Tibial nerve (tissue), 4 donors: ENCODE measurements around the gene RBMS3. TPM values are rescaled to one million over a fixed set of nuclear protein-coding genes. Genes with fewer than 3 reads are reported as not detected.
A peak's percentile ranks its signal among the peaks of the same experiment; 100 is the strongest.

ENCODE experiments used
- DNase-seq, 2 donors: peaks; one replicate each; pipeline ENCODE4 v3.0.0-alpha.2; 2019; ENCODE audit warnings: low spot score in 2 of 2
- H3K27ac ChIP-seq, 4 donors: fragments of 200-600 bp; sonication (generic) in 3 of 4; one replicate each; pipeline ENCODE4 v1.5.1; 2017 to 2019; ENCODE audit warnings: mild to moderate bottlenecking in 1 of 4
- H3K27me3 ChIP-seq, 2 donors: fragments of 200-600 bp; sonication (generic) in 1 of 2; one replicate each; pipeline versions ENCODE4 v1.5.1 to v1.6.0; 2017 to 2019
- H3K36me3 ChIP-seq, 3 donors: fragments of 200-600 bp; sonication (generic); one replicate each; pipeline ENCODE4 v1.5.1; 2018 to 2019
- H3K4me1 ChIP-seq, 4 donors: fragments of 200-600 bp; sonication (generic) in 3 of 4; one replicate each; pipeline ENCODE4 v1.5.1; 2017 to 2019
- H3K4me3 ChIP-seq, 4 donors: fragments of 200-600 bp; sonication (generic) in 3 of 4; one replicate each; pipeline ENCODE4 v1.5.1; 2017 to 2019; ENCODE audit warnings: mild to moderate bottlenecking in 1 of 4, moderate library complexity in 1 of 4
- H3K9me3 ChIP-seq, 4 donors: fragments of 200-600 bp; sonication (generic) in 3 of 4; one replicate each; pipeline ENCODE4 v1.5.1; 2017 to 2019
- EP300 ChIP-seq, 2 donors: sonication (generic); formaldehyde crosslinking; IDR thresholded peaks; one replicate each; pipeline ENCODE4 v1.6.1; 2017; ENCODE audit warnings: antibody characterized with exemption in 2 of 2, mild to moderate bottlenecking in 1 of 2
- POLR2A ChIP-seq, 2 donors: fragments of 450-650 bp; IDR thresholded peaks; one replicate each; pipeline ENCODE4 v1.6.1; 2017; ENCODE audit warnings: antibody characterized with exemption in 2 of 2, mild to moderate bottlenecking in 2 of 2, moderate library complexity in 2 of 2
- WGBS, 2 donors: methylation state at CpG; one replicate each; pipeline ENCODE4 v1.1.5; 2018; 5-methylcytosine and 5-hydroxymethylcytosine counted together
- total RNA-seq, 4 donors: library from RNA; depleted of rRNA; stranded (reverse); fragments of >200 nt; gene quantifications; one replicate each; pipeline ENCODE4 v1.1.0, GENCODE V29; 2016
- TF ChIP-seq, protein P1 (sequence below), 5 experiments: fragments of 200-600 bp in 3 of 5; fragments of 450-650 bp in 2 of 5; sonication (generic) in 3 of 5; IDR thresholded peaks; one replicate each; pipeline ENCODE4 v1.5.1; 2016 to 2019; ENCODE audit warnings: antibody characterized with exemption in 5 of 5, mild to moderate bottlenecking in 3 of 5, moderate library complexity in 2 of 5

RBMS3 gene
- total RNA-seq, 4 donors from 2014 or later = 157 to 175 (median 161) TPM

DNA sequence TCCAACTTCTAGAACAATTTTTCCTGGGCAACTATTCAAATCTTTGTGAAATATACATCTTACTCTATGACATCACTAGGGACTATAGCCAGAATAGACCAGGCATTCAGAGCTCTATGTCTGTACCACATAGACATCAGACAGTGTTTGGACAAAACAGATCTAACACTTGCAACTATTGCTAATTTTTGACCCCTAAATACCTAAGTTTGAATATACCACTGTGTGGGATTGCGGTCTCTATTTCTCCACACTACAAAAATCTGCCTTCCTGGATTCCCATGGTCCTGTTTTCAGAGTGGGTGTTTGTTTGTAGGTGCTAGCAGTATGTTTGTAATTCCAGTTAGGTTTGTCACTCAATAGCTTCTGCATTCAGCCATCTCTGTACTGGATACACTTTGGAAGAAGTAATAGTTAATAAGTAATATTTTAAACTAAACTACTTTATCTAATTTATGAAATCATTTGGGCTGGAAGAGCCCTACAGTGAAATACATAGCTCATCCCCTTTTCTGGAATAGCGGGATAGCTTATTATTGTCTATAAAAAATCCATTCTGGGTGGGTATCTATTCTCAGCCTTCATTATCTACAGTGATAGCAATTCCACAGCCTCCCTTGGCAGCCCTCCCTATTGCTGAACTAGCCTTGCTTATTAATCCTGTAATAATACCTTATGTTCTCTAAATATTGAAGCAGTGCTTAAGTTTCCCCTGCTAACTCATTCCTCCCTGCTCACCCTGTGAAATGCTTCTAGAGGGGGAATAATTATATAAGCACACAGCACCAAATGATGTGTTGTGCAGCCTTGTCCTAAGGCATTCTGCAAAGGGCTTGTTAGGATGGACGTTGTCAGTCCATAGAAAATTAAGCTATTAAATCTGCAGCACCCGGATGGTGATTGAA lies 49.4 kb downstream of the RBMS3 start:
- WGBS, 2 donors = 53 to 54% methylated on average over 4 of the region's 4 CpGs
- peak overlapping the region in 2 of 4 donors; percentile 42 to 85 for H3K27ac ChIP-seq
- no peaks in the 10 kb centered on the region for H3K9me3 ChIP-seq
- TF ChIP-seq POLR2A (IDR thresholded peaks at IDR 0.05) (no peak), EP300 (IDR thresholded peaks at IDR 0.05) (no peak)
- TF ChIP-seq, protein P1, sequence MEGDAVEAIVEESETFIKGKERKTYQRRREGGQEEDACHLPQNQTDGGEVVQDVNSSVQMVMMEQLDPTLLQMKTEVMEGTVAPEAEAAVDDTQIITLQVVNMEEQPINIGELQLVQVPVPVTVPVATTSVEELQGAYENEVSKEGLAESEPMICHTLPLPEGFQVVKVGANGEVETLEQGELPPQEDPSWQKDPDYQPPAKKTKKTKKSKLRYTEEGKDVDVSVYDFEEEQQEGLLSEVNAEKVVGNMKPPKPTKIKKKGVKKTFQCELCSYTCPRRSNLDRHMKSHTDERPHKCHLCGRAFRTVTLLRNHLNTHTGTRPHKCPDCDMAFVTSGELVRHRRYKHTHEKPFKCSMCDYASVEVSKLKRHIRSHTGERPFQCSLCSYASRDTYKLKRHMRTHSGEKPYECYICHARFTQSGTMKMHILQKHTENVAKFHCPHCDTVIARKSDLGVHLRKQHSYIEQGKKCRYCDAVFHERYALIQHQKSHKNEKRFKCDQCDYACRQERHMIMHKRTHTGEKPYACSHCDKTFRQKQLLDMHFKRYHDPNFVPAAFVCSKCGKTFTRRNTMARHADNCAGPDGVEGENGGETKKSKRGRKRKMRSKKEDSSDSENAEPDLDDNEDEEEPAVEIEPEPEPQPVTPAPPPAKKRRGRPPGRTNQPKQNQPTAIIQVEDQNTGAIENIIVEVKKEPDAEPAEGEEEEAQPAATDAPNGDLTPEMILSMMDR (IDR thresholded peaks at IDR 0.05) = no peak
- H3K4me3 ChIP-seq = no peak overlapping the region
- H3K36me3 ChIP-seq = no peaks in the 10 kb centered on the region
- H3K27me3 ChIP-seq = no peaks in the 10 kb centered on the region
- DNase-seq = no peak
- peaks cover 4 to 77% (median 20%) of the 10 kb centered on the region in 4 donors for H3K4me1 ChIP-seq

DNA sequence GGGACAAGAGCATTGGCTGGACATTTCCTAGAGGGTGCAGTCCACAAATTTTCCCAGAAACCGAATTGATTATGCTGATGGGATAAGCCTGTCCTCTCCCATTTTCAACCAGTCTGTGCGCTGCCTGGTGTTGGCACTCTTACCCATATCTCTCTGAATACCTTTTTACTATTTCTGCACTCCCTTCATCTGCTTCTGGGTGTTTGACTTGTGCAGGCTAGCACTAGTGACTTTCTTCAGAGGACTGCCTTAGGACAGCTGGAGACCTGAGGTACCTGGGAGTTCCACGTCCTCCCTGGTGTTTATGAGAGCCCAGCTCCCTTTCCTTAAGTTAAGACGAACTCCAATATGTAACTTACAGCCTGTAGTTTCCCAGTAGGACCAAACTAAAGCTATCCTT lies 50.2 kb downstream of the RBMS3 start:
- H3K9me3 ChIP-seq = no peaks in the 10 kb centered on the region
- no peak for TF ChIP-seq POLR2A (IDR thresholded peaks at IDR 0.05)
- TF ChIP-seq EP300 (IDR thresholded peaks at IDR 0.05) = no peak
- TF ChIP-seq, protein P1 (IDR thresholded peaks at IDR 0.05) = no peak
- no peaks in the 10 kb centered on the region for H3K36me3 ChIP-seq
- H3K4me1 ChIP-seq = peaks cover 4 to 80% (median 21%) of the 10 kb centered on the region in 4 donors
- 52 to 64% methylated on average over 4 of the region's 4 CpGs for WGBS, 2 donors
- H3K4me3 ChIP-seq = peak overlapping the region in 1 of 4 donors; percentile 6
- no peak for DNase-seq
- H3K27ac ChIP-seq = peak overlapping the region in 2 of 4 donors; percentile 42 to 85
- no peaks in the 10 kb centered on the region for H3K27me3 ChIP-seq

- Histone ChIP-seq H3K36me3 (no peaks in the 10 kb centered on the region), H3K4me3 (peak overlapping the region in 1 of 4 donors; percentile 6), H3K9me3 (no peaks in the 10 kb centered on the region), H3K27me3 (no peaks in the 10 kb centered on the region), H3K4me1 (peaks cover 4 to 86% (median 24%) of the 10 kb centered on the region in 4 donors), H3K27ac (peak overlapping the region in 2 of 4 donors; percentile 42 to 85)
- no peak for TF ChIP-seq EP300 (IDR thresholded peaks at IDR 0.05)
- TF ChIP-seq, protein P1 (IDR thresholded peaks at IDR 0.05) = no peak
- TF ChIP-seq POLR2A (IDR thresholded peaks at IDR 0.05) = no peak
- 41 to 48% methylated on average over 5 of the region's 5 CpGs for WGBS, 2 donors
- DNase-seq = no peak
These were observed 50.8 kb downstream of the RBMS3 start for GRCh38 chr3:29331456-29332194.

GRCh38 chr3:29332195-29332637 lies 51.3 kb downstream of the RBMS3 start:
- TF ChIP-seq EP300 (IDR thresholded peaks at IDR 0.05) (no peak), POLR2A (IDR thresholded peaks at IDR 0.05) (no peak)
- TF ChIP-seq, protein P1 (IDR thresholded peaks at IDR 0.05) = no peak
- 28 to 29% methylated on average over 2 of the region's 2 CpGs for WGBS, 2 donors
- no peaks in the 10 kb centered on the region for H3K27me3 ChIP-seq
- no peak for DNase-seq
- peaks cover 4 to 87% (median 27%) of the 10 kb centered on the region in 4 donors for H3K4me1 ChIP-seq
- no peaks in the 10 kb centered on the region for H3K36me3 ChIP-seq
- no peak overlapping the region for H3K4me3 ChIP-seq
- peak overlapping the region in 2 of 4 donors; percentile 42 to 85 for H3K27ac ChIP-seq
- H3K9me3 ChIP-seq = no peaks in the 10 kb centered on the region
